ENCODE measurements around the gene SPTB. TPM values are rescaled to one million over a fixed set of nuclear protein-coding genes. Genes with fewer than 3 reads are reported as not detected.

The SPTB gene
- total RNA-seq, 1 donor from 2014 or later, result 1.9 TPM

Other genes with a start within 250 kb of the SPTB start
- gene PLEKHG3, start 175.5 kb downstream of the SPTB start, total RNA-seq, result 111 TPM
- 57.3 TPM for gene CHURC1, start 34.5 kb upstream of the SPTB start, total RNA-seq
- 342 TPM for gene GPX2, start 62.8 kb upstream of the SPTB start, total RNA-seq
- gene RAB15, start 92.4 kb upstream of the SPTB start, total RNA-seq, result 71.4 TPM
- gene FNTB, start 107.0 kb upstream of the SPTB start, total RNA-seq, result 28.3 TPM
- 109 TPM for gene MAX, start 222.6 kb upstream of the SPTB start, total RNA-seq